Measurements from ENCODE around the gene FAM193B. TPM values are rescaled to one million over a fixed set of nuclear protein-coding genes. Genes with fewer than 3 reads are reported as not detected.
A peak's percentile ranks its signal among the peaks of the same experiment; 100 is the strongest.

The FAM193B gene
- total and polyA plus RNA-seq, 10 donors, result 86.9 to 364 (median 134) TPM

GRCh38 chr5:177482359-177482795 lies 72.0 kb downstream of the FAM193B start:
- TF ChIP-seq CTCF (IDR thresholded peaks at IDR 0.05 in 8 of 11, conservative IDR thresholded peaks at IDR 0.05 in 3 of 11), result no peak
- no peak for TF ChIP-seq POLR2A (IDR thresholded peaks at IDR 0.05)
- no peak for TF ChIP-seq POLR2AphosphoS5 (IDR thresholded peaks at IDR 0.05)
- peaks cover 16 to 37% (median 29%) of the 10 kb centered on the region in 6 donors for H3K4me1 ChIP-seq
- WGBS, 5 donors, result 90 to 98% (median 94%) methylated on average over 10 of the region's 10 CpGs

GRCh38 chr5:177479774-177480173 lies 74.6 kb downstream of the FAM193B start:
- no peak for DNase-seq
- WGBS, 5 donors, result 42 to 57% (median 50%) methylated on average over 14 of the region's 14 CpGs

More at GRCh38 chr5:177482359-177482795, 72.0 kb downstream of the FAM193B start:
- no peaks in the 10 kb centered on the region for H3K9me3 ChIP-seq
- no peaks in the 10 kb centered on the region for H3K27me3 ChIP-seq (replicated peaks in 1 of 7)
- peak; percentile 54 for DNase-seq
- H3K27ac ChIP-seq, result no peak overlapping the region
- peaks cover 0 to 64% (median 22%) of the 10 kb centered on the region in 6 donors for H3K36me3 ChIP-seq
- no peak overlapping the region for H3K4me3 ChIP-seq
- intact Hi-C loops (cut with DNase I; ENCODE audit: low total_unique reads), result no loop called here

GRCh38 chr5:177478711-177479646 lies 75.4 kb downstream of the FAM193B start:
- intact Hi-C loops (cut with DNase I; ENCODE audit: low total_unique reads), result no loop called here
- WGBS, 5 donors, result 25 to 36% (median 29%) methylated on average over 18 of the region's 18 CpGs
- Histone ChIP-seq H3K36me3 (peaks cover 0 to 30% (median 7%) of the 10 kb centered on the region in 6 donors), H3K9me3 (no peaks in the 10 kb centered on the region), H3K4me3 (peak overlapping the region in 1 of 8 donors; percentile 1), H3K27me3 (replicated peaks in 1 of 7) (peaks cover 0 to 9% (median 0%) of the 10 kb centered on the region in 7 donors), H3K27ac (peak overlapping the region in 7 of 8 donors; percentile 24 to 75 (median 52)), H3K4me1 (peaks cover 16 to 70% (median 58%) of the 10 kb centered on the region in 6 donors)
- peak; percentile 88 for DNase-seq
- peak; percentile 55 to 73 (median 60) for TF ChIP-seq POLR2AphosphoS5 (IDR thresholded peaks at IDR 0.05)
- TF ChIP-seq POLR2A (IDR thresholded peaks at IDR 0.05), result no peak
- no peak for TF ChIP-seq CTCF (IDR thresholded peaks at IDR 0.05 in 8 of 11, conservative IDR thresholded peaks at IDR 0.05 in 3 of 11)

More at GRCh38 chr5:177479774-177480173, 74.6 kb downstream of the FAM193B start:
- intact Hi-C loops (cut with DNase I; ENCODE audit: low total_unique reads), result no loop called here
- Histone ChIP-seq H3K27me3 (replicated peaks in 1 of 7) (peaks cover 0 to under 1% (median 0%) of the 10 kb centered on the region in 7 donors), H3K4me1 (peaks cover 16 to 62% (median 52%) of the 10 kb centered on the region in 6 donors), H3K4me3 (no peak overlapping the region), H3K9me3 (no peaks in the 10 kb centered on the region), H3K27ac (peak overlapping the region in 7 of 8 donors; percentile 24 to 75 (median 52)), H3K36me3 (peaks cover 0 to 38% (median 8%) of the 10 kb centered on the region in 6 donors)
- TF ChIP-seq POLR2AphosphoS5 (IDR thresholded peaks at IDR 0.05), result peak in 2 of 3 donors; percentile 6 to 18
- TF ChIP-seq CTCF (IDR thresholded peaks at IDR 0.05 in 8 of 11, conservative IDR thresholded peaks at IDR 0.05 in 3 of 11), result no peak
